OCI-LY1 (cell line): ENCODE data around the gene SLC26A2.

ENCODE experiments used
- EZH2 ChIP-seq: fragments of 200-600 bp; sonication (generic), shearing (Covaris generic); IDR thresholded peaks from 2 replicates; pipeline ENCODE4 v1.8.0; 2017; ENCODE audit warnings: borderline replicate concordance, mixed run types, mild to moderate bottlenecking, antibody characterized with exemption, low read length, moderate library complexity, mixed read lengths
- TF ChIP-seq, protein P1 (sequence below): fragments of 200-600 bp; sonication (generic), shearing (Covaris generic); IDR thresholded peaks from 2 replicates; pipeline ENCODE4 v1.5.1; 2017; ENCODE audit warnings: mild to moderate bottlenecking, antibody characterized with exemption, low read length, moderate library complexity, mixed read lengths

DNA sequence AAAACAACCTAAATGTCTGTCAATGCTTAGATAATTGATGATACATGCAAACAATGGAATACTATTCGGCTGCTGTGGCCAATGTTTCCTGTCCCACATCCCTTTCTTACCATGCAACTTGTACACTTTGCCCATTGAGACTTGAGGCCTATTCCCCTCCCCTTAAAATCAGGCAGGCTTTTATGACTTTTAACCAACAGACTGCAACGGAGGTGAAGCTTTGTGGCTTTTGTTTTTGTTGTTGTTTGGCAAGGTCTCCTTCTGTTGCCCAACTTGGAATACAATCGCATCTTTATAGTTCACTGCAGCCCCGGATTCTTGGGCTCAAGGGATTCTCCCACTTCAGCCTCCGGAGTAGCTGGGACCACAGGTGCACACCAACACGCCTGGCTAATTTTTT lies 5.8 kb upstream of the SLC26A2 start:
- TF ChIP-seq, protein P1, sequence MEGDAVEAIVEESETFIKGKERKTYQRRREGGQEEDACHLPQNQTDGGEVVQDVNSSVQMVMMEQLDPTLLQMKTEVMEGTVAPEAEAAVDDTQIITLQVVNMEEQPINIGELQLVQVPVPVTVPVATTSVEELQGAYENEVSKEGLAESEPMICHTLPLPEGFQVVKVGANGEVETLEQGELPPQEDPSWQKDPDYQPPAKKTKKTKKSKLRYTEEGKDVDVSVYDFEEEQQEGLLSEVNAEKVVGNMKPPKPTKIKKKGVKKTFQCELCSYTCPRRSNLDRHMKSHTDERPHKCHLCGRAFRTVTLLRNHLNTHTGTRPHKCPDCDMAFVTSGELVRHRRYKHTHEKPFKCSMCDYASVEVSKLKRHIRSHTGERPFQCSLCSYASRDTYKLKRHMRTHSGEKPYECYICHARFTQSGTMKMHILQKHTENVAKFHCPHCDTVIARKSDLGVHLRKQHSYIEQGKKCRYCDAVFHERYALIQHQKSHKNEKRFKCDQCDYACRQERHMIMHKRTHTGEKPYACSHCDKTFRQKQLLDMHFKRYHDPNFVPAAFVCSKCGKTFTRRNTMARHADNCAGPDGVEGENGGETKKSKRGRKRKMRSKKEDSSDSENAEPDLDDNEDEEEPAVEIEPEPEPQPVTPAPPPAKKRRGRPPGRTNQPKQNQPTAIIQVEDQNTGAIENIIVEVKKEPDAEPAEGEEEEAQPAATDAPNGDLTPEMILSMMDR = no peak
- TF ChIP-seq EZH2 = no peak
